HG03045 (cell line): ENCODE results near the gene APOC3.
"Not testable (repeated sequence)": the region's sequence is repeated elsewhere in the genome, so short reads cannot be mapped to it uniquely, and the experiment has no call there.

Experiments
- ATAC-seq: cut with Tn5 transposase; IDR thresholded peaks from one replicate; pipeline ENCODE4 v1.9.1; 2021; ENCODE audit warnings: mild to moderate bottlenecking, moderate library complexity; ENCODE audit not compliant: unreplicated experiment

The APOC3 gene

DNA sequence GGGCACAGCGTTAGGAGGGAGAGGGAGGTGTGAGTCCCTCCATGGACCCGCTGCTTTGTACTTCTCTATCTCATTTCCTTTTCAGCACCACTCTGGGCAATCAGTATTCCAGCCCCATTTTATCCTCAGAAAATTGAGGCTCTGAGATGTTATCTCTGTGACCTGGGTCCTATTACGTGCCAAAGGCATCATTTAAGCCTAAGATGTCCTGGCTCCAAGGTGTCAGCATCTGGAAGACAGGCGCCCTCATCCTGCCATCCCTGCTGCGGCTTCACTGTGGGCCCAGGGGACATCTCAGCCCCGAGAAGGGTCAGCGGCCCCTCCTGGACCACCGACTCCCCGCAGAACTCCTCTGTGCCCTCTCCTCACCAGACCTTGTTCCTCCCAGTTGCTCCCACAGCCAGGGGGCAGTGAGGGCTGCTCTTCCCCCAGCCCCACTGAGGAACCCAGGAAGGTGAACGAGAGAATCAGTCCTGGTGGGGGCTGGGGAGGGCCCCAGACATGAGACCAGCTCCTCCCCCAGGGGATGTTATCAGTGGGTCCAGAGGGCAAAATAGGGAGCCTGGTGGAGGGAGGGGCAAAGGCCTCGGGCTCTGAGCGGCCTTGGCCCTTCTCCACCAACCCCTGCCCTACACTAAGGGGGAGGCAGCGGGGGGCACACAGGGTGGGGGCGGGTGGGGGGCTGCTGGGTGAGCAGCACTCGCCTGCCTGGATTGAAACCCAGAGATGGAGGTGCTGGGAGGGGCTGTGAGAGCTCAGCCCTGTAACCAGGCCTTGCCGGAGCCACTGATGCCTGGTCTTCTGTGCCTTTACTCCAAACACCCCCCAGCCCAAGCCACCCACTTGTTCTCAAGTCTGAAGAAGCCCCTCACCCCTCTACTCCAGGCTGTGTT is 829 bp upstream of the APOC3 start:
- ATAC-seq, result no peak

DNA sequence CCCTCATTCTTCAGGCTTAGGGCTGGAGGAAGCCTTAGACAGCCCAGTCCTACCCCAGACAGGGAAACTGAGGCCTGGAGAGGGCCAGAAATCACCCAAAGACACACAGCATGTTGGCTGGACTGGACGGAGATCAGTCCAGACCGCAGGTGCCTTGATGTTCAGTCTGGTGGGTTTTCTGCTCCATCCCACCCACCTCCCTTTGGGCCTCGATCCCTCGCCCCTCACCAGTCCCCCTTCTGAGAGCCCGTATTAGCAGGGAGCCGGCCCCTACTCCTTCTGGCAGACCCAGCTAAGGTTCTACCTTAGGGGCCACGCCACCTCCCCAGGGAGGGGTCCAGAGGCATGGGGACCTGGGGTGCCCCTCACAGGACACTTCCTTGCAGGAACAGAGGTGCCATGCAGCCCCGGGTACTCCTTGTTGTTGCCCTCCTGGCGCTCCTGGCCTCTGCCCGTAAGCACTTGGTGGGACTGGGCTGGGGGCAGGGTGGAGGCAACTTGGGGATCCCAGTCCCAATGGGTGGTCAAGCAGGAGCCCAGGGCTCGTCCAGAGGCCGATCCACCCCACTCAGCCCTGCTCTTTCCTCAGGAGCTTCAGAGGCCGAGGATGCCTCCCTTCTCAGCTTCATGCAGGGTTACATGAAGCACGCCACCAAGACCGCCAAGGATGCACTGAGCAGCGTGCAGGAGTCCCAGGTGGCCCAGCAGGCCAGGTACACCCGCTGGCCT is 641 bp downstream of the APOC3 start:
- ATAC-seq, result no peak

DNA sequence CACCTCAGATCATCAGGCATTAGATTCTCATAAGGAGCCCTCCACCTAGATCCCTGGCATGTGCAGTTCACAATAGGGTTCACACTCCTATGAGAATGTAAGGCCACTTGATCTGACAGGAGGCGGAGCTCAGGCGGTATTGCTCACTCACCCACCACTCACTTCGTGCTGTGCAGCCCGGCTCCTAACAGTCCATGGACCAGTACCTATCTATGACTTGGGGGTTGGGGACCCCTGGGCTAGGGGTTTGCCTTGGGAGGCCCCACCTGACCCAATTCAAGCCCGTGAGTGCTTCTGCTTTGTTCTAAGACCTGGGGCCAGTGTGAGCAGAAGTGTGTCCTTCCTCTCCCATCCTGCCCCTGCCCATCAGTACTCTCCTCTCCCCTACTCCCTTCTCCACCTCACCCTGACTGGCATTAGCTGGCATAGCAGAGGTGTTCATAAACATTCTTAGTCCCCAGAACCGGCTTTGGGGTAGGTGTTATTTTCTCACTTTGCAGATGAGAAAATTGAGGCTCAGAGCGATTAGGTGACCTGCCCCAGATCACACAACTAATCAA is 2.2 kb downstream of the APOC3 start:
- no peak for ATAC-seq

DNA sequence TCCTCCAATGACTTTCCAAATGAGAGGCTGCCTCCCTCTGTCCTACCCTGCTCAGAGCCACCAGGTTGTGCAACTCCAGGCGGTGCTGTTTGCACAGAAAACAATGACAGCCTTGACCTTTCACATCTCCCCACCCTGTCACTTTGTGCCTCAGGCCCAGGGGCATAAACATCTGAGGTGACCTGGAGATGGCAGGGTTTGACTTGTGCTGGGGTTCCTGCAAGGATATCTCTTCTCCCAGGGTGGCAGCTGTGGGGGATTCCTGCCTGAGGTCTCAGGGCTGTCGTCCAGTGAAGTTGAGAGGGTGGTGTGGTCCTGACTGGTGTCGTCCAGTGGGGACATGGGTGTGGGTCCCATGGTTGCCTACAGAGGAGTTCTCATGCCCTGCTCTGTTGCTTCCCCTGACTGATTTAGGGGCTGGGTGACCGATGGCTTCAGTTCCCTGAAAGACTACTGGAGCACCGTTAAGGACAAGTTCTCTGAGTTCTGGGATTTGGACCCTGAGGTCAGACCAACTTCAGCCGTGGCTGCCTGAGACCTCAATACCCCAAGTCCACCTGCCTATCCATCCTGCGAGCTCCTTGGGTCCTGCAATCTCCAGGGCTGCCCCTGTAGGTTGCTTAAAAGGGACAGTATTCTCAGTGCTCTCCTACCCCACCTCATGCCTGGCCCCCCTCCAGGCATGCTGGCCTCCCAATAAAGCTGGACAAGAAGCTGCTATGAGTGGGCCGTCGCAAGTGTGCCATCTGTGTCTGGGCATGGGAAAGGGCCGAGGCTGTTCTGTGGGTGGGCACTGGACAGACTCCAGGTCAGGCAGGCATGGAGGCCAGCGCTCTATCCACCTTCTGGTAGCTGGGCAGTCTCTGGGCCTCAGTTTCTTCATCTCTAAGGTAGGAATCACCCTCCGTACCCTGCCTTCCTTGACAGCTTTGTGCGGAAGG is 2.9 kb downstream of the APOC3 start:
- ATAC-seq, result no peak

DNA sequence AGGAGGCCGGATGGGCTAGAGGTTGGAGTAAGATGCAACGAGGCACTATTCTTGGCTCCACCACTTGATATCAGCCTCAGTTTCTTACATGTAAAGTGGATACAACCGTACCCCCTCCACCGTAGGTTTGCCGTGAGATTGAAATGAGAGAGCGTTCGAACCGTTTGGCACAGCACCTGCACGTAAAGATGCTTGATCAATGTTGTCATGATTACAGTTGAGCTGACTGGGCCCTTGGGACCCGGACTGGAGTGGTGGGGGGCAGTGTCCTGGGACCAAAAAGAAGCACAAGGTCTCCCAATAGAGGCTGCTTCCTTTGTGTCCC is 3.7 kb downstream of the APOC3 start:
- ATAC-seq, result no peak

DNA sequence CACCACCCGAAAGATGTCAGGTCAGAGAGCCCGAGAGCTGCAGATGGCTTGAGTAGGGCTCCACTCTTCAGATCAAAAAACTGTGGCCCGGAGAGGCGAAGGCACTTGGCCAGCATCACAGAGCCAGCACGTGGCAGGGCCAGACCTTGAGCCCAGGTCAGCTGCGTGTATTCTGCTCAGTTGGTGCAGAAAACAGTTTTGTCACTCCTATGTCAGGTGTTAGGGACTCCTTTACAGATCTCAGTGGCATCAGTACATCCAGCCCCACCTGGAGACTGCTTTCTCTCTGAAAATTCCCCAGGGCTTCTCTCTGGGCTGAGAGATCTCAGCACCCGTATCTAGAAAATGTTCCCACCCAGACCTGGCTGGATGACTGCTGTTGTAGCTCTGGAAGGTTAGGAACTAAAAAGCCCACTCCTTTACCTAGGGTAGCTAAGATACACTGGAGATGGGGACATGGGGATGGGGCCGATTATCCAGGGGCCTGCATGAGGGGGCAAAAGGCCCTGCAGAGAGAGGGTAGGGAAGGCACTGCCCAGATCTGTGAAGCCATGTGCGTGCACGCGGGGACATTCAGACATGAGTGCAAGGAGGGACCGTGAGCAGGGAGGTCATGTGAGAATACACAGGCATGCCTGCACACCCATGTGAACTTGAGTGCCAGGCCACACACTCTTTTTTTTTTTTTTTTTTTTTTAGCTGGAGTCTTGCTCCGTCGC is 4.3 kb downstream of the APOC3 start:
- no peak for ATAC-seq

DNA sequence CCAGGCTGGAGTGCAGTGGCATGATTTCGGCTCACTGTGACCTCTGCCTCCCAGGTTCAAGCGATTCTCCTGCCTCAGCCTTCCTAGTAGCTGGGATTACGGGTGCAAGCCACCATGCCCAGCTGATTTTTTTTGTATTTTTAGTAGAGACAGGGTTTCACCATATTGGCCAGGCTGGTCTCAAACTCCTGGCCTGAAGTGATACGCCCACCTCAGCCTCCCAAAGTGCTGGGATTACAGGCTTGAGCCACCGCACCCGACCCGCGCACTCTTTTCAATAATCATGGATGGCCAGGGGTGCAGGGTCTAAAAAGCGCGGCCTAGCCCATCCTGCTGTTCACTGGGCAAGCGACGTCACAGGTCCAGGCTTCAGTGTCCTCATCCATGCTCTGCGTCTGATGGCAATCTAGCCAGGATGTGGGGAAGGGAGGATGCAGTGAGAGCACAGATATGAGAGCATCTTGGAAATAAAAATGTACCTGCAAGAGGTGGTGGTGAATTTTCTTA is 4.9 kb downstream of the APOC3 start:
- not testable (repeated sequence) for ATAC-seq

DNA sequence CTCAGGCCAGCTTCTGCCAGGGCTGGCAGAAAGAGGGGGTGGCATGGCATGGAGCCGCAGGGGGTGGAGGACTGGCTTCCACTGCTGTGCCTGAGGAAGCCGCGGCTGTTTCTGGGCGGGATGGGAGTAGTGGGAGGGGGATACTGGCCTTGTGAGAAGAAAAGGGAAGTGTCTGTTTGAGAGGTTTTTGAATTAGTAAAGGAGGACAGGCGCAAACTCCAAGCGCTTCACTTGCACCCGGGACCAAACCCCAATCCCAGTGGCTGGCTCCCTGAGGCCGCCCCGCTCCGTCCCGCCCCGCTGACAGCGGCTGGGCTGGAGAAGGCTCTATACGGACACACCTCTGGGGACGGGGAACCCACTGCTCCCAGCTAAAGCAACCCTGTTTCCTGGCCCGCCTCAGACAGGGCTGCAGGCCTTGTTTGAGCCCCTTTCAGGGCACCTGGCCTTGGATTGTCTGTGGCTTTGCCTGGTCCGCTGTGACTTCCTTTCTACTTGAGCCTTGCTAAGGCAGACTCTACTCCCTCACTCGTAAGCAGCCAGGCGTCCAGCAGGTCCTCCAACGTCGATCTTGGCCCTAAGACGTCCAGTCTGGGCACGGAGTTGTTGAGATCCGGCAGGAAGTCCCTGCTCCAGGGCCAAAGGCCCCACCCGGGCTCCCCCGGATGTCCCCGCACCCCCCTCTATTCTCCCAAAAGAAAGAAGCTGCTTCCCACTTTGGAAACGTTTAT is 5.5 kb downstream of the APOC3 start:
- ATAC-seq, result peak; percentile 6

DNA sequence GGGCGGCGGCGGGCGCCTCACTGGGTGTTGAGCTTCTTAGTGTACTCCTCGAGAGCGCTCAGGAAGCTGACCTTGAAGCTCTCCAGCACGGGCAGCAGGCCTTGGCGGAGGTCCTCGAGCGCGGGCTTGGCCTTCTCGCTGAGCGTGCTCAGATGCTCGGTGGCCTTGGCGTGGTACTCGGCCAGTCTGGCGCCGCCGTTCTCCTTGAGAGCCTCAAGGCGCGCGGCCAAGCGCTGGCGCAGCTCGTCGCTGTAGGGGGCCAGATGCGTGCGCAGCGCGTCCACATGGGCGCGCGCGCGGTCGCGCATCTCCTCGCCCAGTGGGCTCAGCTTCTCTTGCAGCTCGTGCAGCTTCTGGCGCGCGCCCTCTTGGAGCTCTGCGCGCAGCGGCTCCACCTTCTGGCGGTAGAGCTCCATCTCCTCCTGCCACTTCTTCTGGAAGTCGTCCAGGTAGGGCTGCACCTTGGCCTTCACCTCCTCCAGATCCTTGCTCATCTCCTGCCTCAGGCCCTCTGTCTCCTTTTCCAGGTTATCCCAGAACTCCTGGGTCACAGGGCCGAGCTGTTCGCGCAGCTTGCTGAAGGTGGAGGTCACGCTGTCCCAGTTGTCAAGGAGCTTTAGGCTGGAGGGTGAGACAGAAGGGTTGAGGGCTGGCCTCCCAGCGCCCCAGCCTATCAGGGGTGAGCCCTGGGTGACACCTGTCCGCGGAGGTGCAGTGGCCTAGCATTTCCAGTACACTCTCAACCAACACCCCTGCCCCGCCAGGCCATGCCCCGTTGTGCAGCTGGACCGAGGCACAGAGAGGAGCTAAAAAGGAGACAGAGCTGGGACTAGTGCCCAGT is 6.3 kb downstream of the APOC3 start:
- ATAC-seq, result peak; percentile 66

DNA sequence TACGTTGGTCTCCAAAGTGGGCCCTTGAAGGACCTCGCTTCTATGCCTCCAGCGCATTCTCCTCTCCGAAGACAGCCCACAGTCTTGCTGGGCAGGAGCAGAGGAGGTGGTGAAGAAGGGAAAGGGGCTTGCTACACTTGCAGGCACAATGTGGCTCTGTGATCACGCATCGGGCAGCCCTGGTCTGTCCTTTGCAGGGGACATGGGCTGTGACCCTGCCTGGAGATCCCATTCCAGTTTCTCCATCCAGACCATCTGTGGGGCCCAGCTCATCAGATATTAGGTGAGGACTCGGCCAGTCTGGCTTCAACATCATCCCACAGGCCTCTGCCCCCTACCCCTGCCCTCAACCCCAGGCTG is 6.9 kb downstream of the APOC3 start:
- ATAC-seq, result no peak

DNA sequence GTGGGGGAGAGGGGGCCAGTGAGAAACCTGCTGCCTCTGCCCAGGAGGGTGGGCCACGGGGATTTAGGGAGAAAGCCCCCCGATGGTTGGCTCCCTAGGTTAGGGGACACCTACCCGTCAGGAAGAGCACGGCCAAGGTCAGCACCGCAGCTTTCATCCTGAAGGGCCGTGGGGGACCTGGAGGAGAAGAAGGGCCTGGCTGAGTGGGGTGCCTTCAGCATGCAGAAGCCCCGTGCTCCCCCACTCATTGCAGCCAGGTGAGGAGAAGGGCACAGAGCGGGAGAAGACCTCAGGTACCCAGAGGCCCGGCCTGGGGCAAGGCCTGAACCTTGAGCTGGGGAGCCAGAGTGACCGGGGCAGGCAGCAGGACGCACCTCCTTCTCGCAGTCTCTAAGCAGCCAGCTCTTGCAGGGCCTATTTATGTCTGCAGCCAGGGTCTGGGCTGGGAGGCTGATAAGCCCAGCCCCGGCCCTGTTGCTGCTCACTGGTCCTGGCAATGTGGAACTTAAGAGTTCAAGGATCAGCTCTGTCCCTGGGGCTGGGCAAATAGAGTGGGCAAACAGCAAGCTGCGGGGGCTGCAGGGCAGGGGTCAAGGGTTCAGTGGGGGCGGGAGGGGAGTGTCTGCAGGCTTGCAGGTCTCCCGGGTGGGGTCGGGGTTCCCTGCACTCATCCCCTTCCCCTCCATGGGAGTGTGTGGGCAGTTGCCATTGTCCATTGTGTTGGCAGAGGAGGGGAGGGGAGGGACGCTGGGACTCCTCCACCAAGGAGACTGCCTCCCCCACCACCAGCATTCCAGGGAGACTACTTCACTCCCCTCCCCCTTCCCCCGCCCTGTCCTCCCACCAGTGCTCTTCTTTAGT is 7.8 kb downstream of the APOC3 start, which contains the start of gene APOA1:
Gene APOA1, minus strand, starts transcription at position 392 of the 861 bp plus-strand sequence. Its CDS starts 235 bp downstream, at position 157.
- ATAC-seq, result no peak

DNA sequence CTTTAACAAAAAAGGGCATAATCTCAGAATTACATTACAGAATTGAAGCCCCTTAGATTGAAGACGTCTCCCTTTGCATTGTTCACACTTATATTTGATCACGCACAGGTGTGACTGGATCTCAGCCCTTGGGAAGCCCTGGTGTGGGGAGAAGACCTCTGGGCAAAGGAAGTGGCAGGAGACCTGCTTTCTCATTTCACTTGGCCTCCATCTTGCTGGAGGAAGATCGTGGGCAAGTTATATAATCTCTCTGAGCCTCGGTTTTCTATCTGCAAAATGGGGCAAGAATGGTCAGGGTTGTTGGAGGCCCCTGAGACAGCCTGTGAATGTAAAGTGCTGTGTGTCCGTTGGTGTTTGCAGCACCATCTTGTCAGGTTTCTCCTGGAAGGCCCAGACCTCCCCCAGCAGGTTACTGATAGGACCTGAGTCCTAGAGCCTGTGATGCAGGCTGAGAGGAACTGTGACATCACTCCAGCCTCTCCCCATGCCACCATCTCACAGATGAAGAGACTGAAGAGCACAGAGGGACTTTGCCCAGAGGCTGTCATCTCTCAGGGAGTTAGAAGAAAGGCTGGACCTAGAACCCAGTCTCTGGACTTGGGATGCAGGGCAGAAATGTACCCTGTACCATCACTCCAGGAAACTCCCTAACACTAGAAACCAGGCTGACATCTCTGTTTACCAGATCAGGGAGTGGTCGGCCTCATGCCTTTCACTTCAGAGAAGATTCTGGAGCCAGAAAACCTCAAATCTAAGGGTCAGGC is 8.8 kb downstream of the APOC3 start:
- no peak for ATAC-seq

DNA sequence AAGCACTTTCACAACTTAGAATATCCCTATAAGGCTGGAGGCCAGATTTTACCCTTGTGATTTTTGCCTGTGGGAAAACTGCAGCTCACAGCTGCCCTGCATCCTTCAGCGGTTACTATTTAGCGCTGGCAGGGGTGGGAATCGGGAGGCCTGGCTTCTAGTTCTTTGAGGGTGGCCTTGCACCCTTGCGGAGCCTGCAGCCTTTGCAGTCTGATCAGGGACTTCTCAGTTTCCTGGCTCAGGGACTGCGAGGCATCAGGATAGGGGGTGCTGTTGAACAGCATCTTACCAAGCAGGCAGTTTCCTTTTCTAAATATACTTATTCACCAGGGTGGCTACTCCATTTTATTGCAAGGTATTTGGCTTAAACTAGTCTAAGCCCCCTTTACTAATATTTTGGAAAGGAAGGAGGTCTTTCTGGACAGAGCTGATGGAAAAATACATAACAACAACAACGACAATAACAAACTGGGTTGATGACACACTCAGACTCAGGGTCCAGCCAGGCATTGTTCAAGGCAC is 10.6 kb downstream of the APOC3 start:
- no peak for ATAC-seq

DNA sequence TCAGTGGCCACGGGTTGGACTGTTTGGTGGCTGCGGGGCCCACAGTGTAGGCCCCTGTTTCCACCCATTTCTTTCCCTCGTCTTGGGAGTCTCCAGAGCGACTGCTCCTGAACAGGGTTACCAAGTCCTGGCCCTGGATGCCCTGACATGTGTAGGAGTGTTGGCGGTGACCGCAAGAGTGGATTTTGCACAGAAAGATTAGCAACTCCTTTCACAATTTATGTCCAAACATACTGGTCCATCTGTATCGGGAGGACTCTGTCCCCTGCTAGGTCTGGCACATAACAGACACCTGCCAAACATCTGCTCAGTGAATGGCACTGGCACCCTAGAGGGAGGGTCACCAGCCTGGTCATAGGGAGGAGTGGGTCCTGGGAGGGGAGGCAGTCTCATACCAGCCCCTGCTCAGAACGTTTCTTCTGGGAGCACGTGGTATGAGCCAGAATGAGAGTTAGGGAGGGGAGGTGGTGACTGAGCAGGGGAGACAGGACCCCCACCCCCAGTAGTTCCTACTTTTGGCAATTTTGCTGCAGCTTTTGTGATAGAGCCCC is 11.1 kb downstream of the APOC3 start:
- no peak for ATAC-seq

DNA sequence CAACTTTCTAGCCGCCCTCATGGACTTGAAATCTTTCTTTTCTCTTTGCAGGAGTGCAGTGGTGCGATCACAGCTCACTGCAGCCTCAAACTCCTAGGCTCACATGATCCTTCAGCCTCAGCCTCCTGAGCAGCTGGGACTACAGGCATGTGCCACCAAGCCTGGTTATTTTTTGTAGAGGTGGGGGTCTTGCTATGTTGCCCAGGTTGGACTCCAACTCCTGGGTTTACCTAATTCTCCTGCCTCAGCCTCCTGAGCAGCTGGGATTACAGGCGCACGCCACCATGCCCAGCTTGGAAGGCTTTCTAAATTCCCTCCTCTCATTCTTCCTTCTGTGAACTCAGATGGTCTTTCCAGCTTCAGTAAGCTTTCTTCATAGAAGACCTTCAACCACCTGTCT is 12.4 kb downstream of the APOC3 start:
- ATAC-seq, result no peak

DNA sequence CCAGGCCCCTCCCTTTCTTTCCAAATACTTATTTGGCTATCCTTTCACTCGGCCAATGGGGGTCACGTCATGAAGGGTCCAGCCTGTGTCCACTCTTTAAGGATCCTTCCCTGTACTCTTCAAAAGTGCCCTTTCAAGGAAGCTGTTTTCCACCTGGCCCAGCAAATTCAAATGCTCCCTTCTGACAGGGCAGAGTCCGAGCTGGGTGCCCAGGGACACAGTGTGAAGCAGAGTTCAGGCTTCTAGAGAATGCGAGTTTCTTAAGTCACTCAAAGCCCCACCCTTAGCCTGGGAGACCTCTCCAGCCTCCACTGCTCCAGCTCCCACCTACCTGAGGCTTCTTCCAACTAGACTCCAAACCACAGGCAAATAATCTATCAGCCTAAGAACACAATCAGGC is 13.2 kb downstream of the APOC3 start:
- ATAC-seq, result no peak
